ENCODE results near the gene ABLIM3.

Gene ABLIM3

GRCh38 chr5:149144637-149145036 lies 3.3 kb downstream of the ABLIM3 start:
- TF ChIP-seq TAF1 (IDR thresholded peaks at IDR 0.05; ENCODE audit: low read depth) (no peak), RAD21 (IDR thresholded peaks at IDR 0.05; ENCODE audit: low read depth) (no peak), CEBPB (IDR thresholded peaks at IDR 0.05) (no peak), NFIC (IDR thresholded peaks at IDR 0.05) (no peak), CREB1 (IDR thresholded peaks at IDR 0.05; ENCODE audit: low read depth) (no peak), ZBTB7A (IDR thresholded peaks at IDR 0.05; ENCODE audit: low read depth) (no peak), EGR1 (IDR thresholded peaks at IDR 0.05) (no peak), TEAD4 (IDR thresholded peaks at IDR 0.05) (no peak), YY1 (IDR thresholded peaks at IDR 0.05; ENCODE audit: low read depth) (no peak), EP300 (IDR thresholded peaks at IDR 0.05; ENCODE audit: borderline replicate concordance) (no peak), REST (IDR thresholded peaks at IDR 0.05; ENCODE audit: low read depth) (no peak), FOXM1 (IDR thresholded peaks at IDR 0.05; ENCODE audit: borderline replicate concordance, low read depth) (no peak), USF1 (IDR thresholded peaks at IDR 0.05) (no peak), TCF12 (IDR thresholded peaks at IDR 0.05; ENCODE audit: low read depth) (no peak), MAX (IDR thresholded peaks at IDR 0.05) (no peak)

GRCh38 chr5:149145138-149145537 lies 3.8 kb downstream of the ABLIM3 start:
- TF ChIP-seq USF1 (IDR thresholded peaks at IDR 0.05) (no peak), REST (IDR thresholded peaks at IDR 0.05; ENCODE audit: low read depth) (no peak), CREB1 (IDR thresholded peaks at IDR 0.05; ENCODE audit: low read depth) (no peak), MAX (IDR thresholded peaks at IDR 0.05) (no peak), ZBTB7A (IDR thresholded peaks at IDR 0.05; ENCODE audit: low read depth) (no peak)

GRCh38 chr5:149147676-149148075 lies 6.4 kb downstream of the ABLIM3 start:
- TF ChIP-seq FOXM1 (IDR thresholded peaks at IDR 0.05; ENCODE audit: borderline replicate concordance, low read depth): no peak
- no peak for TF ChIP-seq RAD21 (IDR thresholded peaks at IDR 0.05; ENCODE audit: low read depth)
- no peak for TF ChIP-seq NFIC (IDR thresholded peaks at IDR 0.05)

GRCh38 chr5:149149942-149150341 lies 8.6 kb downstream of the ABLIM3 start:
- TF ChIP-seq CREB1 (IDR thresholded peaks at IDR 0.05; ENCODE audit: low read depth) (no peak), EP300 (IDR thresholded peaks at IDR 0.05; ENCODE audit: borderline replicate concordance) (no peak), MAX (IDR thresholded peaks at IDR 0.05) (no peak), TCF12 (IDR thresholded peaks at IDR 0.05; ENCODE audit: low read depth) (no peak), YY1 (IDR thresholded peaks at IDR 0.05; ENCODE audit: low read depth) (no peak)

- no peak for TF ChIP-seq EP300 (IDR thresholded peaks at IDR 0.05; ENCODE audit: borderline replicate concordance)
These were observed 9.2 kb downstream of the ABLIM3 start for GRCh38 chr5:149150457-149150856.

- no peak for TF ChIP-seq YY1 (IDR thresholded peaks at IDR 0.05; ENCODE audit: low read depth)
- TF ChIP-seq RAD21 (IDR thresholded peaks at IDR 0.05; ENCODE audit: low read depth): peak; percentile 27
These were observed 10.4 kb downstream of the ABLIM3 start for GRCh38 chr5:149151717-149152116.

GRCh38 chr5:149152317-149152746 lies 11.0 kb downstream of the ABLIM3 start:
- TF ChIP-seq TEAD4 (IDR thresholded peaks at IDR 0.05): no peak
- no peak for TF ChIP-seq YY1 (IDR thresholded peaks at IDR 0.05; ENCODE audit: low read depth)
- no peak for TF ChIP-seq RAD21 (IDR thresholded peaks at IDR 0.05; ENCODE audit: low read depth)
- TF ChIP-seq USF1 (IDR thresholded peaks at IDR 0.05): no peak
- TF ChIP-seq CREB1 (IDR thresholded peaks at IDR 0.05; ENCODE audit: low read depth): no peak
